GM19324 (cell line): ENCODE results near the gene MEG3.

Source experiments
- ATAC-seq: cut with Tn5 transposase; IDR thresholded peaks from one replicate; pipeline ENCODE4 v1.9.1; 2021; ENCODE audit warnings: mild to moderate bottlenecking, moderate library complexity; ENCODE audit not compliant: unreplicated experiment, low FRiP score

Gene MEG3

GRCh38 chr14:100825713-100826331, at the start of gene MEG3:
Gene MEG3 (plus strand): TSS chr14:100826118.
- ATAC-seq: no peak

DNA sequence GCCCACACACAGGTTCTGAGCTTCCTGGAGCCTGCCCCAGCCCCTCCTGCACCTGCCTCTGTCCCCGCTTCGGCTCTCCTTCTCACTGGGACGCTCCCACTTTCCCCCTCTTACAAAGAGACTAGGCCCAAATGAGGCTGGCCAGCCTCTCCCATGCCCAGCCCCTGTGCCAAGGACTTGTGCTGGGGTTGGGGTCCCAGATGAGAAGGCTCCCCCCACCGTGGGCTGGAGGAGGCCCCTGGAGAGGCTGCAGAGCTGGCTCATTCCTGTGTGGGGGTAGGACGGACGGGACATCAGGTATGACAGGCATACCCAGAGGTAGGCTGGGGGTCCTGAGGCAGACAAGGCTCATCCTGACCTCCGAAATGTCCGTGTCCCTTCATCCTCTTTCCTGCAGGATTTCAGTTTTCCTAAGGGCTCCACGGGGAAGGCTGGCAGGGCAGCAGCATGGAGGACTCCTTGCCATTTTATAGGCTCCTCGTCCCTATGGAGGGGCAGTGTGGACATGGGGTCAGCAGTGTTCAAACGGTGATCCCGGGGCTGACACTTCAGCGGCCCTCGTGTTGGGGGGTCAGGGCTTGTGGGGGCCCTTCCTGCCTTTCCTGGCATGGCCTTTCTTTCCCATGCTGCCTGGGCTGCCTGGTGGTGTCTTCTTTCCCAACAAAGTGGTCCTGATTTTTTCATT, 49.1 kb upstream of the MEG3 start:
- ATAC-seq: no peak

GRCh38 chr14:100777366-100777817, 48.5 kb upstream of the MEG3 start:
- no peak for ATAC-seq

- no peak for ATAC-seq
Observed at GRCh38 chr14:100777818-100778525, 47.9 kb upstream of the MEG3 start.

DNA sequence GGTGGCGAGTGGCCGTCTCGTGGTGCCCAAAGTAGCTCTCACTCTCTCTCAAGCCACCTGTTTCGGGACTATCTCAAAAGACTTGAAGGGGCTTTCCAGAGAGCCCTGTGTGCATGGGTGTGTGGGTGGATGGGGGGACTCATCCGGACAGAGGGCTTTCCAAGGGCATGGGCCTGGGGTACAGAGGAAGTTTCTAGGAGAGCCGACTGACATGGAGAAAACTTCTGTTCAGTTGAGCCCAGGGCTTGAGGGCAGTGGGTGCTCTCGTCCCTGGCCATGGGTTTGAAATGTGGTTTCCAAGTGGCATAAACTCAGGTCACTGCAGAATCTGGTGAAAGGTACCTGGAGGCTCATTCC, 47.4 kb upstream of the MEG3 start:
- ATAC-seq: no peak

DNA sequence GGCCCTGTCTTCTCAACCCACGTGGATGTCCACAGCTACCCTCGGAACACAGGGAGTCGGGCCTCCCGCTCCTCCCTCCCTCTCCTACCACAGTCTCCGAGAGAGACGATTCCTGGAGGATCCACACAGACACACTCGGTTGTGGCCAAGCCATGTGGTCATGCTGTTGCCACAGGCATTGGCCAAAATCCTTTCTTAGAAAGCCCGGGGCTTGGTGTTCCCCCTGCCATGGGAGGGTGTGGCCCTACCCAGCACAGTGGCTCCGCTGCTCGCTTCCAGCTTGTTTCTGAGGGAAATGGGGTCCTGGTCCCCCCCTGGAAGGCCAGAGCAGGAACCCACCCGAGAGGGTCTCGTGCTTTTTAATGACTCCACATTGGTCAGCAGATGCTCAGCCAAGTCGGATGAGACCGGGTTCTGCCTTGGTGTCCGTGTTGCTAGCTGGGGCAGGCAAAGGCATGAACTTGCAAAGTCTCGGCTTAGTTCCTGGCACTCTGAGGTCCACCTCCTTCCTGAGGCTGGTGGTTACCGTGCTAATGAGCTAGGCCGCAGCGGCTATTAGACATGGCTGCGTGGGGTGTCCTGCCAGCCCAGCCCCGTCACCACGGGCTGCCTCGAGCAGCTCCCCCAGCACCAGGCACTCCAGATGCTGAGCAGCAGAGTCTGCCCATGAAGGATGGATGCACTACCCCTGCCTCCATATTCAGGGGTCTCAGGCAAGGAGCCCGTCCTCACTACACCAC, 46.8 kb upstream of the MEG3 start:
- no peak for ATAC-seq

DNA sequence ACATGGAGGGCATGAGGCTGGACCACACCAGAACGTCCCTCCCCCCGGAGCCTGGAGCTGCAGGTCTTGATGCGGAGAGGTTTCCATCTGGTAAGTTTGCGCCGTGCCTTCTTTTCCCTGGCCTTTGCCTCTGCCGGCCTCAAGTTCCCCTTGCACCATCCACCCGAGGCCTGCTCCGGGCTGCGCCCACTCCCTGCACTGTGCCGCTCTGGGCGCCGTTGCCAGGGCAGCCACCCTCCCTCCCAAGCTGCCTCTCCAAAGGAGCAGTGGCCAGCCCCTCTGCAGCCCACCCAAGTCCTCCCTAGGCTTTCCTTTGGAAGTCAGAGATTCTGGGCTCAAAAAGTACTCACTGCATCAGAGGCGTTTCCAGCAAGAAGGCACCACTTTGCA, 46.2 kb upstream of the MEG3 start:
- ATAC-seq: no peak

- no peak for ATAC-seq
Observed at GRCh38 chr14:100780246-100780645, 45.7 kb upstream of the MEG3 start.

GRCh38 chr14:100780646-100781355, 45.1 kb upstream of the MEG3 start:
- no peak for ATAC-seq

DNA sequence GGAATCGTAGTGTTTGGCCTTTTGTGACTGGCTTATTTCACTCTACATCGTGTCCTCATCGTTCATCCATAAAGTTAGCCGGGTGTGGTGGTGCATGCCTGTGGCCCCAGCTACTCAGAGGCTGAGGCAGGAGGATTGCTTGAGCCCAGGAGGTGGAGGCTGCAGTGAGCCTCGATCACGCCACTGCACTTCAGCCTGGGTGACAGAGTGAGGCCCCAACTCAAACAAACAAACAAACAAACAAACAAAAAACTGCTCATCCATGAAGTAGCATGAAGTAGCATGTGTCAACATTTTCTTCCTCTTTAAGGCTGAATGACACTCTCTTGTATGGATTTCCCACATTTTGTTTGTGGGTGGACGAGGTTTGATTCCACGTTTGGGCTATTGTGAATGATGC, 44.0 kb upstream of the MEG3 start:
- ATAC-seq: no peak

GRCh38 chr14:100782516-100783320, 43.2 kb upstream of the MEG3 start:
- ATAC-seq: no peak

DNA sequence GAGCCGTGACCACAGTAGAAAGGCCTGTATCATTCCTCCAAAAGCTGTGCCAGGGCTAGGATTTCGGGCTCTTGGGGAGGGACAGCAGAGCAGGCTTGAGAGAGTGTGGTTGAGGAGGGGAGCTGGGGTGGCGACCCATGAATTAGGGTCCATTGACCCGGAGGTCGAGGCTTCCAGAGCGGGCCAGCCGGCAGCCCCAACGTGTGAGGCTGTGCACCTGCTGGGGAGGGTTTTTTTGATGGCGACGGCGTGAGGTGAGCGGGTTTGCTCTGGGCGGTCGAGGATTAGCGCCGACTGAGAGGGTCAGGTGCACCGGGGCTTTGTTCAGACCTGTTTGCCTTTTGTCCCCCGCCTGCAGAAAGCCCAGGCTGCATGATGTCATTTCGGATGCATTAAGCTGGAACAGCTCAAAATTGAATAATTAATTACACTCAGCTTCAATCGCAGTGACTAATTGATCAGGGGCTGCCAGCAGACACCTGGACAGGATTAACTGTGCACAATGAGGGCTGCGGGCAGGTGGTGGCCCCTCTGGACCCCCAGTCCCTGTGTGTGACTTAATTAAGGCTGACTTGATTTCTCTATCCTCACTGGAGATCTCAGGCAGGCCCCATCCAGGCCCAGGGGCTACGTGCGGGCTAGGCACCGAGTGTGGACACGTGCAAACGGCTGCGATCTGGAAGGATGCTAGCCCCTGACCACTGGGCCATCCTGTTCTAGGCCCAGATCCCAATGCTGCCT, 42.1 kb upstream of the MEG3 start:
- ATAC-seq: no peak

GRCh38 chr14:100784523-100785337, 41.2 kb upstream of the MEG3 start:
- no peak for ATAC-seq

- ATAC-seq: no peak
Observed at GRCh38 chr14:100785338-100785615, 40.6 kb upstream of the MEG3 start.

GRCh38 chr14:100785626-100786025, 40.3 kb upstream of the MEG3 start:
- ATAC-seq: no peak

DNA sequence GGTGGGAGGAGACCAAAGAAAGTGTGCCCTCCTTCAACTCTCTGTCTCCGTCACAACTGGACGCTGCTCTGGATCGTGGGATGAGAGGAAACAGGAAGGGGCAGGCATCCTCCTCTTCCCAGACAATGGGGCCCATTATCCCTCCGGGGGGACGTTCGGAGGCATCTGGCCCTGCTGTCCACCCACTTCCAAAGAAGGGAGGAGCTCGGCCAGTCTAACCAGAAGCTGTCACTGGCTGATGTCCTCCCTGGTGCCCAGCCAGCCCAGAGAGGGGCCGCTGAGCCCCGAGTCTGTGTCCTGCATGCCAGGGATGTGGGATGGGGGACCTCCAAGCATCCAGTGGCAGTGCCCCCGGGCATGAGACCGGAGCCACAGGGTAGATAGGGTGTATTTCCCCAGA, 39.8 kb upstream of the MEG3 start:
- ATAC-seq: no peak

DNA sequence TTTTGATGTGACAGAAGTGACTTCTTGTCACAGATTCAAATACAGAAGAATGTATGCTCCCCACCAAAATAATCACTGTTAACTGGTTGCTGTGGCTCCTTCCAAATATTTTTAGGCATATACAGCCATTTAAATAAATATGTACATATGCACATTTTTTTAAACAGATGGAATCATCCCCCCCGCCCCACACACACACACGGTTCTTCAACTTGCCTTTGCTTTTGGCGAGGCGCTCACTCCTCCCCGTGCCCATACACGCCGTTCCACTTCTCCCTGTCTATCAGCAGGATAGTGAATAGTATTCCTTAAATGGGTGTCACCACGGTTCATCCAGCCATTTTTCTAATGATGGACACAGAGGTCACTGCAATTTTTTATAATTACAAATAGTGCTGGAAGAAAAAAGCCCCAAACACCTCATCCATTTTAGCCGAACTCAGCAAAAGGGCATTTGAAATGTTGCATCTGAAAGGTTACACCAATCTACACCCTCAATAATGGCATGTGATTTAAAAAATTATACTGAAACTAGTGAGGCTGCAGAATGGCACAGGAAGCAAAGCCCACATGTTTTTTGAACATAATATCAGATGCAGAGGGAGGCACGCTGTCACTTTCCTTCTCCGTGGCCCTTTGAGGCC, 39.2 kb upstream of the MEG3 start:
- no peak for ATAC-seq

DNA sequence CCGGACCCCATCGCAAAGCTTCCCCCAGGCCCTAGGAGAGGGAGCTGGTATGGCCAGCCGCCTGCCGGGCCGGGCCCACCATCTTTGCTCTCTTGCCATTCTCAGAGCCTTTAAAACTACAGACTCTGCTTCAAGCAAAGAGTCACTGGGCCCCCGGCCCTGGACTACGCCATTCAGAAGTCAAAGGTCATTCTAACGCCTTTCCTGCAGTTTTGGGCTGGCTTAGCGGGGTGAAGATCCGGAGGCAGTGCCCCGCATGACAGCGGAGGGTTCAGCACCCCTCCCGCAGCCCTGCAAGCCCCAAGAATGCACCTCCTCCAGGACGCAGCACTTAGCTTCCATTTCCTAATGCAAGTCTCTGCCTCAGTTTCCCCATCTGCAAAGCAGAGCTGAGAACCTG, 38.3 kb upstream of the MEG3 start:
- no peak for ATAC-seq
